GM23338 (cell line): ENCODE results near the gene CCDC137. TPM values are rescaled to one million over a fixed set of nuclear protein-coding genes. Genes with fewer than 3 reads are reported as not detected.

ENCODE experiments used
- ATAC-seq: fragments of 200-7000 bp; cut with Tn5 transposase; 3 replicates; pipeline ENCODE4 v1.9.1; 2020
- DNase-seq: peaks from one replicate; pipeline ENCODE4 v3.0.0-alpha.2; 2015; ENCODE audit warnings: low spot score
- H2AFZ ChIP-seq: fragments of 200-600 bp; sonication (generic); 2 replicates; pipeline ENCODE4 v1.8.0; 2016; ENCODE audit warnings: antibody characterized with exemption, mild to moderate bottlenecking, moderate library complexity
- H3F3A ChIP-seq: fragments of 200-600 bp; sonication (generic); replicated peaks from 2 replicates; pipeline ENCODE4 v1.8.0; 2017; ENCODE audit warnings: antibody characterized with exemption, mixed run types, low read depth
- H3K27ac ChIP-seq: fragments of 200-600 bp; sonication (generic); 2 replicates; pipeline ENCODE4 v1.6.1; 2016; ENCODE audit warnings: low read depth
- H3K27me3 ChIP-seq: fragments of 200-600 bp; sonication (generic); 2 replicates; pipeline ENCODE4 v1.8.0; 2016; ENCODE audit warnings: mild to moderate bottlenecking, mixed run types, moderate library complexity; ENCODE audit not compliant: insufficient read depth
- H3K36me3 ChIP-seq: fragments of 200-600 bp; sonication (generic); 2 replicates; pipeline ENCODE4 v1.8.0; 2016; ENCODE audit warnings: mild to moderate bottlenecking; ENCODE audit not compliant: insufficient read depth
- H3K4me1 ChIP-seq: fragments of 200-600 bp; sonication (generic); 2 replicates; pipeline ENCODE4 v1.8.0; 2016; ENCODE audit warnings: mild to moderate bottlenecking, moderate library complexity; ENCODE audit not compliant: insufficient read depth
- H3K4me2 ChIP-seq: fragments of 200-600 bp; sonication (generic); 2 replicates; pipeline ENCODE4 v1.7.1; 2017; ENCODE audit warnings: mixed run types
- H3K4me3 ChIP-seq: fragments of 200-600 bp; sonication (generic); 2 replicates; pipeline ENCODE4 v1.6.1; 2016; ENCODE audit warnings: mixed run types
- H3K79me2 ChIP-seq: fragments of 200-600 bp; sonication (generic); replicated peaks from 2 replicates; pipeline ENCODE4 v1.8.0; 2017; ENCODE audit warnings: mild to moderate bottlenecking; ENCODE audit not compliant: insufficient read depth
- H3K9me2 ChIP-seq: fragments of 200-600 bp; sonication (generic); 2 replicates; pipeline ENCODE4 v1.8.0; 2017; ENCODE audit not compliant: insufficient read depth
- H4K20me1 ChIP-seq: fragments of 200-600 bp; sonication (generic); replicated peaks from 2 replicates; pipeline ENCODE4 v1.8.0; 2017; ENCODE audit warnings: mild to moderate bottlenecking; ENCODE audit not compliant: insufficient read depth
- H3K27ac Mint-ChIP-seq: 2 replicates; pipeline ENCODE4 v1.8.0; 2020; ENCODE audit warnings: inconsistent platforms, mild to moderate bottlenecking, moderate library complexity, mixed read lengths
- H3K27me3 Mint-ChIP-seq: 3 replicates; pipeline ENCODE4 v1.8.0; 2022; ENCODE audit warnings: low read depth, mild to moderate bottlenecking, moderate library complexity, mixed read lengths, inconsistent platforms; ENCODE audit not compliant: insufficient read depth, poor library complexity
- H3K36me3 Mint-ChIP-seq: 3 replicates; pipeline ENCODE4 v1.8.0; 2021; ENCODE audit warnings: low read depth, mild to moderate bottlenecking, inconsistent platforms, moderate library complexity, mixed read lengths
- H3K4me1 Mint-ChIP-seq: 3 replicates; pipeline ENCODE4 v1.8.0; 2020; ENCODE audit warnings: mild to moderate bottlenecking, inconsistent platforms, mixed read lengths
- H3K4me3 Mint-ChIP-seq: 3 replicates; pipeline ENCODE4 v1.8.0; 2021; ENCODE audit warnings: moderate library complexity, mild to moderate bottlenecking, inconsistent platforms, mixed read lengths
- H3K9me3 Mint-ChIP-seq: 3 replicates; pipeline ENCODE4 v1.8.0; 2020; ENCODE audit warnings: moderate library complexity, mild to moderate bottlenecking, inconsistent platforms, mixed read lengths
- CREB1 ChIP-seq: fragments of 250-450 bp; sonication (Bioruptor Pico); IDR thresholded peaks from 2 replicates; pipeline ENCODE4 v1.5.0; 2020; ENCODE audit warnings: low read depth, mild to moderate bottlenecking, moderate library complexity
- CTCF ChIP-seq, 2 experiments: fragments of 200-600 bp in 1 of 2; sonication (generic) in 1 of 2; conservative IDR thresholded peaks; 2 replicates each; pipeline versions ENCODE4 v1.5.1 to v1.6.1; 2016 to 2017; ENCODE audit warnings: antibody characterized with exemption in 2 of 2, low read depth in 2 of 2, mild to moderate bottlenecking in 2 of 2, moderate library complexity in 1 of 2
- ETS1 ChIP-seq: IDR thresholded peaks from 2 replicates; pipeline ENCODE4 v1.6.1; 2016; ENCODE audit warnings: antibody characterized with exemption
- EZH2phosphoT487 ChIP-seq: fragments of 200-600 bp; sonication (generic); IDR thresholded peaks from one replicate; pipeline ENCODE4 v1.8.1; 2018; ENCODE audit warnings: antibody characterized with exemption; ENCODE audit not compliant: unreplicated experiment
- JUNB ChIP-seq: IDR thresholded peaks from one replicate; pipeline ENCODE4 v1.6.1; 2016; ENCODE audit warnings: antibody characterized with exemption; ENCODE audit not compliant: unreplicated experiment
- REST ChIP-seq: IDR thresholded peaks from one replicate; pipeline ENCODE4 v1.6.1; 2018; ENCODE audit warnings: antibody characterized with exemption; ENCODE audit not compliant: unreplicated experiment
- STAT1 ChIP-seq: IDR thresholded peaks from one replicate; pipeline ENCODE4 v1.6.1; 2016; ENCODE audit warnings: antibody characterized with exemption; ENCODE audit not compliant: unreplicated experiment
- ZNF114 ChIP-seq: fragments of 250-450 bp; sonication (Bioruptor Pico); IDR thresholded peaks from 2 replicates; pipeline ENCODE4 v1.5.0; 2020; ENCODE audit warnings: mild to moderate bottlenecking, moderate library complexity
- ZNF331 ChIP-seq: fragments of 250-450 bp; sonication (Bioruptor Pico); IDR thresholded peaks from 2 replicates; pipeline ENCODE4 v1.5.0; 2020; ENCODE audit warnings: low read depth, mild to moderate bottlenecking, moderate library complexity
- polyA plus RNA-seq: library from polyadenylated mRNA; unstranded; fragments of >200 nt; fragmentation: Nextera tagmentation; extraction: Ambion mirVana; gene quantifications from 2 replicates; pipeline ENCODE4 v1.2.1, GENCODE V29; 2016
- total RNA-seq: library from RNA; depleted of rRNA; stranded (reverse); fragments of >200 nt; shearing (Covaris generic); gene quantifications from 2 replicates; pipeline ENCODE4 v1.2.3, GENCODE V29; 2014

The CCDC137 gene
- total and polyA plus RNA-seq, 2 experiments from 2014 or later: 26.1 to 73.4 TPM

GRCh38 chr17:81695211-81695610 is 28.7 kb downstream of the CCDC137 start:
- no peak for ATAC-seq
- H3K4me3 Mint-ChIP-seq: no peak overlapping the region
- Histone ChIP-seq H3K4me1 (no peaks in the 10 kb centered on the region), H3K36me3 (no peaks in the 10 kb centered on the region), H3K4me3 (no peak overlapping the region), H2AFZ (no peak overlapping the region), H4K20me1 (peaks cover 4% of the 10 kb centered on the region; the same call in 1 of the 2 replicates), H3K9me2 (no peaks in the 10 kb centered on the region), H3K27ac (no peak overlapping the region), H3K4me2 (no peak overlapping the region), H3K79me2 (peaks cover 16% of the 10 kb centered on the region), H3K27me3 (no peaks in the 10 kb centered on the region), H3F3A (0 out of 2 replicates have a peak, but pooled peaks cover 11% of the 10 kb centered on the region)
- no peak for TF ChIP-seq REST
- no peak for DNase-seq
- H3K27ac Mint-ChIP-seq: no peak overlapping the region
- peaks cover 8% of the 10 kb centered on the region for H3K27me3 Mint-ChIP-seq
- peaks cover 45% of the 10 kb centered on the region for H3K36me3 Mint-ChIP-seq
- H3K9me3 Mint-ChIP-seq: no peaks in the 10 kb centered on the region
- no peaks in the 10 kb centered on the region; the same call in 2 of the 3 replicates for H3K4me1 Mint-ChIP-seq

- Histone ChIP-seq H3K4me1 (no peaks in the 10 kb centered on the region), H3K36me3 (no peaks in the 10 kb centered on the region), H3K27me3 (no peaks in the 10 kb centered on the region), H3K4me2 (no peak overlapping the region), H2AFZ (no peak overlapping the region), H3K79me2 (peaks cover 18% of the 10 kb centered on the region), H3K9me2 (no peaks in the 10 kb centered on the region), H3F3A (0 out of 2 replicates have a peak, but pooled peaks cover 11% of the 10 kb centered on the region), H4K20me1 (peaks cover 4% of the 10 kb centered on the region; the same call in 1 of the 2 replicates), H3K27ac (no peak overlapping the region), H3K4me3 (no peak overlapping the region)
- Mint-ChIP-seq H3K27me3 (peaks cover 7% of the 10 kb centered on the region), H3K36me3 (peaks cover 47% of the 10 kb centered on the region), H3K4me1 (peaks cover under 1% of the 10 kb centered on the region; the same call in 1 of the 3 replicates), H3K27ac (no peak overlapping the region), H3K9me3 (no peaks in the 10 kb centered on the region), H3K4me3 (no peak overlapping the region)
- no peak for ATAC-seq
- DNase-seq: no peak
- TF ChIP-seq STAT1: no peak
- TF ChIP-seq ZNF331 (CRISPR knock-in tag): no peak
- TF ChIP-seq ZNF114 (CRISPR knock-in tag): no peak
- no peak for TF ChIP-seq EZH2phosphoT487
- TF ChIP-seq CREB1 (CRISPR knock-in tag): no peak
- TF ChIP-seq JUNB: no peak
- TF ChIP-seq ETS1: no peak
- TF ChIP-seq CTCF (conservative IDR thresholded peaks at IDR 0.05; ENCODE audit: low read depth in 2 of 2): no peak
Measured at GRCh38 chr17:81695801-81696200, 29.3 kb downstream of the CCDC137 start.
